Heart left ventricle (tissue), 13 donors: ENCODE data around the gene ZNF160.

Source experiments
- POLR2A ChIP-seq, 2 donors: fragments of 450-650 bp; IDR thresholded peaks; one replicate each; pipeline ENCODE4 v1.6.1; 2017; ENCODE audit warnings: antibody characterized with exemption in 2 of 2, mild to moderate bottlenecking in 2 of 2, moderate library complexity in 2 of 2
- TF ChIP-seq, protein P1 (sequence below), 12 donors: fragments of 200-600 bp; sonication (generic) in 4 of 12; IDR thresholded peaks; one replicate each; pipeline versions ENCODE4 v1.5.0 to v1.8.0; 2018 to 2022; ENCODE audit warnings: antibody characterized with exemption in 12 of 12, mild to moderate bottlenecking in 5 of 12
- donor health status: ischemic (EF 13 %, LVEDD 7.1; RV severe dilation, severe dysfunction).
- donor health status: DM: no; HTN: yes; CAD: no.
- donor health status: DM: no; HTN: no; CAD: no.
- donor health status: ischemic (EF 25% LVEDD 6.9; RV normal size, moderate dysfunction).
- donor health status: ischemic (EF 25% LVEDD 5.7; RV mildly dilated, moderate dysfunction).
- donor health status: ischemic (EF 35%, LVEDD 5.7; RV mildly dilated, moderate dysfunction).
- donor health status: nonischemic (EF 11% LVEDD 7.7; RV severe dilation, severe dysfunction).
- donor health status: DM: yes; HTN: yes; CAD: no.
- donor health status: PGD.
- donor health status: ischemic (EF 29% LVEDD 5.4; RV normal size, mild dysfunction).
- donor health status: nonischemic (EF 23%, LVEDD 6.1; RV moderate dilation, normal function).

DNA sequence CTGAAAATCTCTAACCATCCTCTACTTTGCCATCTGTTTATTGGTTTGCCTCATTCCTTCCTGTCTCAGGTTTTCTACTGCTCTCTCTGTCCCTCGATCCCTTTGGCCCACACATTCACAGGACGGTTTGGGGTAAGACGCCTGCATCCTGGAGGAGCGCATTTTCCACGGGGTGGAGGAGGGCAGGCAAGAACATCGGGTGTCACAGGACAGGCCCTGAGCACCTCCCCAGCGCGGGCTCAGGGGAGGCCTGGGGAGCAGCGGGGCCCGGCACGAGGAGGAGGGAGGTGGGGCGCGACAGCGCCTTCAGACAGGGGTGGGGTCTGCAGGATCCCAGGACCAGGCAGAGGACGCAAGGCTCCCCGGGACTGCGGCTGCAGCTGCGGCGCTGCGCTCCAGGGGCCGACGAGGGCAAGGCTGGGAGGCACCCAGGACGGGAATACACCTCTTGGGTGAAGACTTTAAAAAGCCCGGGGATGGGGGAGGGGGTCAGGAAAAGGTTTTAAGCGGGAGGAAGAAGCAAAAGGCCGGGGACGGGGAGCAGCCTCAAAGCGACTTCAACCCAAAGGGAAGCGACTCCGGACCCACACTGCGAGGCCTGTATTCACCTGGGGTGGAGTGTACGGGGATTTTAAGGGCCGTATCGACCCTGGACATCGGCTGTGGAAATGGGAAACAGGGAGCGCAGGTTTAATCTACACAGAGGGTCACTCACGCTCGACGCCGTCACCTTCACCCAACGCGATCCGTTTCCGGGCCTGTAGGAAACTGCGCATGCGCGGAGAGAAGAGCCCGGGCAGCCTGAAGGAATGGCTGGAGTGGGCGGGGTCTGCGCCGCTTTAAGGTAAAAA, 29.1 kb upstream of the ZNF160 start, which contains the start of gene ZNF415:
- TF ChIP-seq, protein P1, sequence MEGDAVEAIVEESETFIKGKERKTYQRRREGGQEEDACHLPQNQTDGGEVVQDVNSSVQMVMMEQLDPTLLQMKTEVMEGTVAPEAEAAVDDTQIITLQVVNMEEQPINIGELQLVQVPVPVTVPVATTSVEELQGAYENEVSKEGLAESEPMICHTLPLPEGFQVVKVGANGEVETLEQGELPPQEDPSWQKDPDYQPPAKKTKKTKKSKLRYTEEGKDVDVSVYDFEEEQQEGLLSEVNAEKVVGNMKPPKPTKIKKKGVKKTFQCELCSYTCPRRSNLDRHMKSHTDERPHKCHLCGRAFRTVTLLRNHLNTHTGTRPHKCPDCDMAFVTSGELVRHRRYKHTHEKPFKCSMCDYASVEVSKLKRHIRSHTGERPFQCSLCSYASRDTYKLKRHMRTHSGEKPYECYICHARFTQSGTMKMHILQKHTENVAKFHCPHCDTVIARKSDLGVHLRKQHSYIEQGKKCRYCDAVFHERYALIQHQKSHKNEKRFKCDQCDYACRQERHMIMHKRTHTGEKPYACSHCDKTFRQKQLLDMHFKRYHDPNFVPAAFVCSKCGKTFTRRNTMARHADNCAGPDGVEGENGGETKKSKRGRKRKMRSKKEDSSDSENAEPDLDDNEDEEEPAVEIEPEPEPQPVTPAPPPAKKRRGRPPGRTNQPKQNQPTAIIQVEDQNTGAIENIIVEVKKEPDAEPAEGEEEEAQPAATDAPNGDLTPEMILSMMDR (IDR thresholded peaks at IDR 0.05) = no peak
- peak in 1 of 2 donors; percentile 31 for TF ChIP-seq POLR2A (IDR thresholded peaks at IDR 0.05)
